Ishikawa (cell line): ENCODE data around the gene TOGARAM1.

ENCODE experiments used
- CEBPB ChIP-seq: IDR thresholded peaks from 2 replicates; pipeline ENCODE4 v1.6.1; 2012
- EP300 ChIP-seq: IDR thresholded peaks from 2 replicates; pipeline ENCODE4 v1.6.1; 2012; ENCODE audit warnings: borderline replicate concordance
- REST ChIP-seq: IDR thresholded peaks from 2 replicates; pipeline ENCODE4 v1.6.1; 2012; ENCODE audit warnings: low read depth, mild to moderate bottlenecking
- YY1 ChIP-seq: IDR thresholded peaks from 2 replicates; pipeline ENCODE4 v1.6.1; 2012; ENCODE audit warnings: low read depth

- TF ChIP-seq CEBPB: no peak
- no peak for TF ChIP-seq REST
- peak; percentile 86 for TF ChIP-seq YY1
- TF ChIP-seq EP300: no peak
Observed at GRCh38 chr14:44961554-44962333, at the start of gene TOGARAM1, which contains the start of gene KLHL28.
